Lung (tissue), 12 donors: ENCODE results near the gene PRH2. TPM values are rescaled to one million over a fixed set of nuclear protein-coding genes. Genes with fewer than 3 reads are reported as not detected.

Experiments used
- ATAC-seq: fragments of 200-7000 bp; cut with Tn5 transposase; one replicate; pipeline ENCODE4 v1.9.1; 2020; ENCODE audit warnings: moderate number of reproducible peaks; ENCODE audit not compliant: insufficient read depth, low FRiP score
- DNase-seq, 3 donors: peaks; one replicate each; pipeline ENCODE4 v3.0.0-alpha.2; 2013 to 2017
- H3K27ac ChIP-seq, 2 donors: one replicate each; pipeline ENCODE4 v1.5.1; 2013; ENCODE audit warnings: mild to moderate bottlenecking in 2 of 2, moderate library complexity in 2 of 2, control low read depth in 1 of 2, inconsistent platforms in 1 of 2, low read depth in 1 of 2, low read length in 1 of 2
- H3K27me3 ChIP-seq, 3 donors: one replicate each; pipeline ENCODE4 v1.5.1; 2013; ENCODE audit warnings: low read length in 2 of 3; ENCODE audit not compliant: control insufficient read depth in 3 of 3, insufficient read depth in 3 of 3
- H3K36me3 ChIP-seq, 4 donors: one replicate each; pipeline ENCODE4 v1.5.1; 2013; ENCODE audit warnings: low read length in 4 of 4, mild to moderate bottlenecking in 1 of 4, moderate library complexity in 1 of 4; ENCODE audit not compliant: control insufficient read depth in 4 of 4, insufficient read depth in 4 of 4
- H3K4me1 ChIP-seq, 5 donors: one replicate each; pipeline ENCODE4 v1.5.1; 2013; ENCODE audit warnings: low read length in 5 of 5, mild to moderate bottlenecking in 2 of 5, moderate library complexity in 1 of 5; ENCODE audit not compliant: control insufficient read depth in 5 of 5, insufficient read depth in 5 of 5
- H3K4me3 ChIP-seq: one replicate; pipeline ENCODE4 v1.5.1; 2013; ENCODE audit warnings: mild to moderate bottlenecking, control low read depth, moderate library complexity
- H3K9ac ChIP-seq, 2 donors: one replicate each; pipeline ENCODE4 v1.5.1; 2013; ENCODE audit warnings: low read length in 2 of 2, control low read depth in 1 of 2; ENCODE audit not compliant: insufficient read depth in 1 of 2
- H3K9me3 ChIP-seq, 4 donors: one replicate each; pipeline ENCODE4 v1.5.1; 2013; ENCODE audit warnings: low read length in 3 of 4, mild to moderate bottlenecking in 1 of 4, moderate library complexity in 1 of 4; ENCODE audit not compliant: control insufficient read depth in 4 of 4, insufficient read depth in 3 of 4
- WGBS, 2 donors: extraction: QIAGEN DNeasy Blood & Tissue Kit; methylation state at CpG; one replicate each; pipeline ENCODE4 v1.1.7; 2013; 5-methylcytosine and 5-hydroxymethylcytosine counted together
- polyA plus RNA-seq, 2 donors: library from polyadenylated mRNA; stranded (reverse); fragments of 200-250 nt; gene quantifications; one replicate each; pipeline ENCODE4 v1.2.1, GENCODE V29; 2013
- total RNA-seq, 2 donors: library from RNA; depleted of rRNA in 1 of 2; stranded (reverse); fragments of >200 nt in 1 of 2; gene quantifications; one replicate each; pipeline ENCODE4 v1.2.1, GENCODE V29; 2014 to 2021
- TF ChIP-seq, protein P1 (sequence below): IDR thresholded peaks from 2 replicates; pipeline ENCODE4 v1.5.1; 2012; ENCODE audit warnings: mild to moderate bottlenecking; ENCODE audit errors: control extremely low read depth, extremely low read depth
- donor health status: control.
- donor health status: control.
- donor health status: Bipolar disorder and iron deficiency.
- donor health status: healthy.
- donor health status: DM: yes; HTN: yes; CAD: no.

The PRH2 gene
- total and polyA plus RNA-seq, 4 donors = 0.30 to 0.31 TPM; not detected in 2

DNA sequence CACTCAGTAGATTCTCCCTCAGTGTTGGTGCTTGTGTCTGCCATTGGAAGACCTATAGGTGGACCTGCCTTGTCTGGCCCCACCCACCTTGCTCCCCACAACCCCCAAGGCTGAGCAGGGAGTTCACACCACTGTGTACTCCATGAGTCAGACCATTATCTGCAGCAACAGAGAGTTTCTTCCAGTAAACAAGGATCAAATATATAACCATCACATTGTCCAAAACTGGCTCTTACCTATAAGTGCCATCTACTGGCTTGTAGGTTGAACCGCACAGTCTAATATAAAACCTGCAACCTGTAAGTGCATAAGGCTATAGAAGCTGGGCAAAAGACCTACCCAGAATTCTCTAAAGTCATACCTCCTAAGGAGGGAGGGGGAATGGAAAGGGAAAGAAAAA lies 27.6 kb upstream of the PRH2 start:
- Histone ChIP-seq H3K27ac (no peak overlapping the region), H3K4me3 (no peak overlapping the region), H3K9me3 (peaks cover 0 to 22% (median 11%) of the 10 kb centered on the region in 4 donors), H3K27me3 (no peaks in the 10 kb centered on the region), H3K4me1 (peaks cover 0 to 1% (median 0%) of the 10 kb centered on the region in 5 donors), H3K9ac (no peak overlapping the region), H3K36me3 (no peaks in the 10 kb centered on the region)
- DNase-seq (no peak), ATAC-seq (no peak)
- TF ChIP-seq, protein P1, sequence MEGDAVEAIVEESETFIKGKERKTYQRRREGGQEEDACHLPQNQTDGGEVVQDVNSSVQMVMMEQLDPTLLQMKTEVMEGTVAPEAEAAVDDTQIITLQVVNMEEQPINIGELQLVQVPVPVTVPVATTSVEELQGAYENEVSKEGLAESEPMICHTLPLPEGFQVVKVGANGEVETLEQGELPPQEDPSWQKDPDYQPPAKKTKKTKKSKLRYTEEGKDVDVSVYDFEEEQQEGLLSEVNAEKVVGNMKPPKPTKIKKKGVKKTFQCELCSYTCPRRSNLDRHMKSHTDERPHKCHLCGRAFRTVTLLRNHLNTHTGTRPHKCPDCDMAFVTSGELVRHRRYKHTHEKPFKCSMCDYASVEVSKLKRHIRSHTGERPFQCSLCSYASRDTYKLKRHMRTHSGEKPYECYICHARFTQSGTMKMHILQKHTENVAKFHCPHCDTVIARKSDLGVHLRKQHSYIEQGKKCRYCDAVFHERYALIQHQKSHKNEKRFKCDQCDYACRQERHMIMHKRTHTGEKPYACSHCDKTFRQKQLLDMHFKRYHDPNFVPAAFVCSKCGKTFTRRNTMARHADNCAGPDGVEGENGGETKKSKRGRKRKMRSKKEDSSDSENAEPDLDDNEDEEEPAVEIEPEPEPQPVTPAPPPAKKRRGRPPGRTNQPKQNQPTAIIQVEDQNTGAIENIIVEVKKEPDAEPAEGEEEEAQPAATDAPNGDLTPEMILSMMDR = no peak
- WGBS, 2 donors = 96 to 100% methylated on average over 1 of the region's 1 CpG

DNA sequence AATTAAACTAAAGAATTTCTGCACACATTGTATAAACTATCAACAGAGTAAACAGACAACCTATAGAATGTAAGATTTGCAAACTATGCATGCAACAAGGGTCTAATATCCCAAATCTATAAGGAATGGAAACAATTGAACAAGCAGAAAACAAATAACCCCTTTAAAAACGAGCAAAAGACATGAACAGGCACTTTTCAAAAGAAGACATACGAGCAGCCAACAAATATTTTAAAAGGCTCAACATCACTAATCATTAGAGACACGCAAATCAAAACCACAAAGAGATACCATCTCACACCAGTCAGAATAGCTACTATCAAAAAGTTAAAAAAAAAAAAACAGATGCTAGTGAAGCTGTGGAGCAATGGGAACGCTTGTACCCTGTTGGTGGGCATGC lies 24.4 kb upstream of the PRH2 start:
- H3K4me3 ChIP-seq = no peak overlapping the region
- peaks cover 0 to 22% (median 11%) of the 10 kb centered on the region in 4 donors for H3K9me3 ChIP-seq
- H3K9ac ChIP-seq = no peak overlapping the region
- ATAC-seq (no peak), DNase-seq (no peak)
- WGBS, 2 donors = 95 to 96% methylated on average over 4 of the region's 4 CpGs
- no peaks in the 10 kb centered on the region for H3K4me1 ChIP-seq
- no peaks in the 10 kb centered on the region for H3K27me3 ChIP-seq
- TF ChIP-seq, protein P1 = no peak
- H3K27ac ChIP-seq = no peak overlapping the region
- no peaks in the 10 kb centered on the region for H3K36me3 ChIP-seq

DNA sequence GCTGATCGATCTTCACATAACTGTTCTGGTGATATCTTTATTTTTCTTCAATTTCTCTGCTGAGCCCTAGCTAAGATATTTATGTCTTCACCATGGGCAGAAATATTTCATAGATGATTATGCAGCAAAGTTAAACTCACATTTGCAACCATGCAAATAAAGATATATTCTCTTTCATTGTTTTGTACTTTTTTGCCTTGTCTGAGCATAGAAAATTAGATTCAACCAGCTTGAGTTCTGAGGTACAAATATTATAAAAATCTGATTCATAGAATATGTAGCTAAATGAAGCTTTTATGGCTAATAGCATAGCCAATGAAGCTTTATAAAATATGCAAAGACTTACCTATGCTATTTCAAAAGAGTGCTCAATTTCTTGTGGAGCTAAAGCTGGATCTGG lies 19.6 kb upstream of the PRH2 start, which contains the start of gene TAS2R13:
Gene TAS2R13 (minus strand): TSS at position 101 of the 400 bp plus-strand sequence. CDS start 264 bp downstream, outside the sequence.
- Histone ChIP-seq H3K4me1 (peaks cover 0 to 10% (median 0%) of the 10 kb centered on the region in 5 donors), H3K9ac (no peak within 1 kb of the TSS), H3K36me3 (no peaks in the 10 kb centered on the region), H3K9me3 (peaks cover 0 to 9% (median 5%) of the 10 kb centered on the region in 4 donors), H3K27ac (no peak within 1 kb of the TSS), H3K27me3 (no peaks in the 10 kb centered on the region), H3K4me3 (no peak within 1 kb of the TSS)
- DNase-seq = no peak
- ATAC-seq = no peak
- TF ChIP-seq, protein P1 = no peak
- WGBS, 2 donors = 93 to 100% methylated on average over 1 of the region's 1 CpG

DNA sequence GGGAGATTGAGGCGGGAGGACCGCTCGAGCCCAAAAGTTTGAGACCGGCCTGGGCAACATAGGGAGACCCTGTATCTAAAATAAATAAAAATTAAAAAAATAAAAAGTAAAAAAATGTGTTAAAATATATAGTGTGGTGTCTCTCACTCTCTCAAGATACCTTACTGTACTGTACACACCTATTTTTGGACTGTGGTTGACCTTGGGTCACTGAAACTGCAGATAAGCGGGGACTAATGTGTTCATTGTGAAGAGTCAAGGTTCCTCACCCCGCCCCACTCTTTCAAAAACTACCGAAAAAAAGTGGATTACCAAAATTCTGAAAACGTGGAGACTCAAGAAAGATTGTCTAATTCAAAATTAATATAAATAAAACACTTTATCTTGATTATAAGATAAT lies 18.7 kb upstream of the PRH2 start:
- H3K27ac ChIP-seq = no peak overlapping the region
- 83 to 98% methylated on average over 8 of the region's 8 CpGs for WGBS, 2 donors
- TF ChIP-seq, protein P1 = no peak
- DNase-seq = no peak
- no peaks in the 10 kb centered on the region for H3K36me3 ChIP-seq
- H3K9ac ChIP-seq = no peak overlapping the region
- no peak for ATAC-seq
- no peaks in the 10 kb centered on the region for H3K27me3 ChIP-seq
- H3K4me3 ChIP-seq = no peak overlapping the region
- peaks cover 0 to under 1% (median 0%) of the 10 kb centered on the region in 4 donors for H3K9me3 ChIP-seq
- H3K4me1 ChIP-seq = peaks cover 0 to 10% (median 0%) of the 10 kb centered on the region in 5 donors
